Measurements from ENCODE around the gene RPS15A. TPM values are rescaled to one million over a fixed set of nuclear protein-coding genes. Genes with fewer than 3 reads are reported as not detected.

RPS15A gene
- total RNA-seq, 1 experiment from 2014 or later = 1,282 TPM

DNA sequence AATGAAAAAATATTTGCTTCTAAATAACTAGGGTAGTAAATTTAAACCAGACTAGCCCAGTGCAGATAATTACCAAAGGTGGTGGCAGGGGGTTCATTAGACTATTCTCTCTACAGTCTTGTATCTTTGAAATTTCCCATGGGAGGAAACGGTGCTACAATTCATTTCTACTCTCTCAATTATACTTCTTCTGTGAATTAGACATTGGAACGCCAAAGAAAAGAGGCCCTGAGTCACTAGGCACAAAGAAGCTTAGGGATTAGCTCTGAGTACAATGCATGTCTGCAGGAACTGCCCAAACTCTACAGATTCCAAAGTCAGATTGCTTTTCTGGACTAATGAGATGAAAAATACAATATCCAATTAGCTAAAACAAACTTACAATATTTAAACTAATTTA is 41.9 kb upstream of the RPS15A start:
- CTCF ChIA-PET = interaction anchor here (0.6 kb wide), 1 partner anchor 348 kb away, joined by 3 read pairs; no protein-coding TSS in a partner anchor

DNA sequence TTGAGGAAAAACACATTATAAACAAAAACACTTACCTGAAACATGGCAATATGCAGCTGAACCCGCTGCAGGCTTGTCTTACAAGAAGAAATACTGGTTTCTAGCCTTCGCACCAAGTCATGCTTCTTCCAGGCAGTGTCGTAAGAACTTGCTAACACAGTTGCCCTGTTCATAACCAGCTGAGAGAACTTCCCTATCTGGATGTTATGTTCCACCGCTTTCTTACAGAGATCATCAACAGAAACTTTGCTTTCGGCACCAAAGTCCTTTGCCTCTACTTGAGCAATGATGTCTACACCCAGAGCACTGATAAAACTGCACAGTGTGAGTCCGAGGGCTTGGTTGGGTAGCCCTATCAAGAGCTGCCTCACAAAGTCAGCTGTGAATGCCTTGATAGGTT is 39.1 kb upstream of the RPS15A start:
- Histone ChIP-seq H3K36me3 (ENCODE audit: insufficient read depth, low read length, poor library complexity, severe bottlenecking) (peaks cover 64% of the 10 kb centered on the region), H3K4me3 (ENCODE audit: low read depth, low read length, poor library complexity, severe bottlenecking) (no peak overlapping the region), H3K4me1 (ENCODE audit: insufficient read depth, low read length, poor library complexity, severe bottlenecking) (peaks cover 12% of the 10 kb centered on the region), H3K27me3 (replicated peaks; ENCODE audit: insufficient read depth, low read depth, low read length, poor library complexity) (no peaks in the 10 kb centered on the region), H3K27ac (ENCODE audit: low read depth, low read length, poor library complexity, severe bottlenecking) (no peak overlapping the region), H3K9me3 (ENCODE audit: low read depth, low read length, poor library complexity, severe bottlenecking) (no peaks in the 10 kb centered on the region)
- DNase-seq (ENCODE audit: low spot score) = no peak
- POLR2A ChIA-PET (ENCODE audit: low non-redundant PET) = no interaction called here
- CTCF ChIA-PET = no interaction called here
- BruUV-seq (replicated peaks) = no TSS peak
- intact Hi-C loops (cut with micrococcal nuclease; ENCODE audit: unreplicated experiment) = no loop called here
- TF ChIP-seq EZH2 (IDR thresholded peaks at IDR 0.05; ENCODE audit: borderline replicate concordance, low read depth, low read length, poor library complexity, severe bottlenecking) = no peak
- TF ChIP-seq, protein P1, sequence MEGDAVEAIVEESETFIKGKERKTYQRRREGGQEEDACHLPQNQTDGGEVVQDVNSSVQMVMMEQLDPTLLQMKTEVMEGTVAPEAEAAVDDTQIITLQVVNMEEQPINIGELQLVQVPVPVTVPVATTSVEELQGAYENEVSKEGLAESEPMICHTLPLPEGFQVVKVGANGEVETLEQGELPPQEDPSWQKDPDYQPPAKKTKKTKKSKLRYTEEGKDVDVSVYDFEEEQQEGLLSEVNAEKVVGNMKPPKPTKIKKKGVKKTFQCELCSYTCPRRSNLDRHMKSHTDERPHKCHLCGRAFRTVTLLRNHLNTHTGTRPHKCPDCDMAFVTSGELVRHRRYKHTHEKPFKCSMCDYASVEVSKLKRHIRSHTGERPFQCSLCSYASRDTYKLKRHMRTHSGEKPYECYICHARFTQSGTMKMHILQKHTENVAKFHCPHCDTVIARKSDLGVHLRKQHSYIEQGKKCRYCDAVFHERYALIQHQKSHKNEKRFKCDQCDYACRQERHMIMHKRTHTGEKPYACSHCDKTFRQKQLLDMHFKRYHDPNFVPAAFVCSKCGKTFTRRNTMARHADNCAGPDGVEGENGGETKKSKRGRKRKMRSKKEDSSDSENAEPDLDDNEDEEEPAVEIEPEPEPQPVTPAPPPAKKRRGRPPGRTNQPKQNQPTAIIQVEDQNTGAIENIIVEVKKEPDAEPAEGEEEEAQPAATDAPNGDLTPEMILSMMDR (conservative IDR thresholded peaks at IDR 0.05; ENCODE audit: low read depth, low read length) = no peak

More for the DNA sequence above, 41.9 kb upstream of the RPS15A start:
- peak; percentile 88 for DNase-seq (ENCODE audit: low spot score)
- Histone ChIP-seq H3K4me3 (ENCODE audit: low read depth, low read length, poor library complexity, severe bottlenecking) (no peak overlapping the region), H3K27ac (ENCODE audit: low read depth, low read length, poor library complexity, severe bottlenecking) (no peak overlapping the region), H3K4me1 (ENCODE audit: insufficient read depth, low read length, poor library complexity, severe bottlenecking) (peaks cover 12% of the 10 kb centered on the region), H3K36me3 (ENCODE audit: insufficient read depth, low read length, poor library complexity, severe bottlenecking) (peaks cover 90% of the 10 kb centered on the region), H3K9me3 (ENCODE audit: low read depth, low read length, poor library complexity, severe bottlenecking) (no peaks in the 10 kb centered on the region), H3K27me3 (replicated peaks; ENCODE audit: insufficient read depth, low read depth, low read length, poor library complexity) (no peaks in the 10 kb centered on the region)
- intact Hi-C loops (cut with micrococcal nuclease; ENCODE audit: unreplicated experiment) = loop anchor here (10.0 kb wide), 1 partner anchor 63 kb away; no protein-coding TSS in a partner anchor
- POLR2A ChIA-PET (ENCODE audit: low non-redundant PET) = interaction anchor here (0.6 to 0.7 kb wide), 2 partner anchors 14 to 30 kb away, joined by 3 to 6 read pairs; no protein-coding TSS in a partner anchor
- no TSS peak for BruUV-seq (replicated peaks)
- TF ChIP-seq, protein P1 (conservative IDR thresholded peaks at IDR 0.05; ENCODE audit: low read depth, low read length) = no peak
- no peak for TF ChIP-seq EZH2 (IDR thresholded peaks at IDR 0.05; ENCODE audit: borderline replicate concordance, low read depth, low read length, poor library complexity, severe bottlenecking)

DNA sequence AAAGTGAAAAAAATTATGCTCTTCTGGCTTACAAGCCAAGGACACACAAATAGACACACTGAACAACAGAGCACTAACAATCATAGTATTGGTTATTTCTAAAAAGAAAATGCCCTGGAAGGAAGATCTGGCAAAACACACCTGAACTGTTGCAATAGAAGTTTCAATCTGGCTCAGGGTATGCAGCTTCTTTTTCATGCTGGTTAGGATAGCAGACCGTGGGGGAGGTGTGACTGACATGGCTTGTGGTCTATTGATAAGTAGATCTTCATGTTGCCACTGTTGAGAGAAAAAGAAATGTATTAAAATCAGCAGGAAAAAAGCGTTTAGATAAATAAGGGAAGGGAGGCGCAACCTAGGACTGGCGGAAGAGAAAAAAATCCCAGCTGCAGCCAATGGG is 37.8 kb upstream of the RPS15A start:
- ChIA-PET POLR2A (ENCODE audit: low non-redundant PET) (interaction anchor here (0.5 kb wide), 1 partner anchor 10 kb away, joined by 5 read pairs; no protein-coding TSS in a partner anchor), CTCF (no interaction called here)
- peaks cover 11% of the 10 kb centered on the region for H3K4me1 ChIP-seq (ENCODE audit: insufficient read depth, low read length, poor library complexity, severe bottlenecking)
- no peaks in the 10 kb centered on the region for H3K27me3 ChIP-seq (replicated peaks; ENCODE audit: insufficient read depth, low read depth, low read length, poor library complexity)
- DNase-seq (ENCODE audit: low spot score) = no peak
- no peak overlapping the region for H3K4me3 ChIP-seq (ENCODE audit: low read depth, low read length, poor library complexity, severe bottlenecking)
- BruUV-seq (replicated peaks) = no TSS peak
- H3K27ac ChIP-seq (ENCODE audit: low read depth, low read length, poor library complexity, severe bottlenecking) = no peak overlapping the region
- intact Hi-C loops (cut with micrococcal nuclease; ENCODE audit: unreplicated experiment) = no loop called here
- TF ChIP-seq, protein P1 (conservative IDR thresholded peaks at IDR 0.05; ENCODE audit: low read depth, low read length) = no peak
- TF ChIP-seq EZH2 (IDR thresholded peaks at IDR 0.05; ENCODE audit: borderline replicate concordance, low read depth, low read length, poor library complexity, severe bottlenecking) = no peak
- peaks cover 50% of the 10 kb centered on the region for H3K36me3 ChIP-seq (ENCODE audit: insufficient read depth, low read length, poor library complexity, severe bottlenecking)
- no peaks in the 10 kb centered on the region for H3K9me3 ChIP-seq (ENCODE audit: low read depth, low read length, poor library complexity, severe bottlenecking)
